ENCODE measurements around the gene ERAS.

DNA sequence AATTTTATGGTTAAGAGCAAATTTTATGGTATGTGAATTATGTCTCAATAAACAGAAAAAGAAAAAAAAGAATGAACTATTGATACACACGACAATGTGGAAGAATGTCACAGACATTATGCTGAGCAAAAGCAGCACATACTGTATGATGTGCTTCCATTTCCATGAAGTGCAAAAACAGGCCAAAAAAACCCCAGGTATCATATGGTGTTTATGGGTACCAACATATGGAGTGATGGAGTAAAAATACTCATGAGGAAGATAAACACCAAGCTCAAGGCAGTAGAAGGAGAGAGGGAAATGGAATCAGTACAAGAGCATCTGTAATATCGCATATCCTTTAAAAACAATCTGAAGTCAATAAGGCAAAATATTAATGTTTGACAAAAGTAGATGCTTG is 44.1 kb upstream of the ERAS start:
- TF ChIP-seq EZH2 (IDR thresholded peaks at IDR 0.05) (no peak), POLR2AphosphoS5 (IDR thresholded peaks at IDR 0.05; ENCODE audit: borderline replicate concordance, low read depth, low read length) (no peak)

Data from SK-N-MC (cell line).